Vagina (tissue), 2 donors: ENCODE data around the gene SLC22A17.

ENCODE experiments used
- CTCF ChIP-seq, 3 experiments: fragments of 450-650 bp in 2 of 3; fragments of 200-600 bp in 1 of 3; sonication (generic) in 1 of 3; IDR thresholded peaks; one replicate each; pipeline ENCODE4 v1.5.1; 2017 to 2019; ENCODE audit warnings: antibody characterized with exemption in 3 of 3, mild to moderate bottlenecking in 2 of 3, moderate library complexity in 2 of 3
- POLR2A ChIP-seq, 2 donors: fragments of 450-650 bp; IDR thresholded peaks; one replicate each; pipeline ENCODE4 v1.6.1; 2017; ENCODE audit warnings: antibody characterized with exemption in 2 of 2, mild to moderate bottlenecking in 2 of 2, moderate library complexity in 2 of 2

DNA sequence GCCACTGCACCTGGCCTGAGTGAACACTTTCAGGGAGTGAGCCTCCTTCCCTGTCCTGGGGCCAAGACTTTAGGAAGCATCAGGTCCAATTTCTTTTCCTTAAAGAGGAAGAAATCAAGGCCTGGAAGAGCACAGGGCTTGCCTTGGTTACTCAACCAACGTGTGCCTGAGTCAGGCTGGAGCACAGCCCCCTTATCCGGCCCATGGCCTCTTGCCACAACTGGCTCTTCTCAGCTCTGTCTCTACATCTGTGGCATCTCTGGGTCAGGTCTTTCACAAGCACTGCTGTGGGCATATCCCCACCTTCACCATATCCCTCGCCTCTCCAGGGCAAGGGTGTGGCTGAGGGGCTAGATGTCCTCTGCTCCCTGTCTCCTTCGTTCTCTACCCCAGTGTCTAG is 48.6 kb upstream of the SLC22A17 start:
- TF ChIP-seq CTCF (IDR thresholded peaks at IDR 0.05) (no peak), POLR2A (IDR thresholded peaks at IDR 0.05) (no peak)
